HepG2 (cell line): ENCODE results near the gene PACSIN1. TPM values are rescaled to one million over a fixed set of nuclear protein-coding genes. Genes with fewer than 3 reads are reported as not detected.

Experiments used
- ATAD3A ChIP-seq: sonication (generic); formaldehyde crosslinking; IDR thresholded peaks from 2 replicates; pipeline ENCODE4 v1.4.0; 2020; ENCODE audit warnings: missing genetic modification reagents
- ATF7-NPFF ChIP-seq: sonication (generic); formaldehyde crosslinking; IDR thresholded peaks from 2 replicates; pipeline ENCODE4 v1.8.1; 2023; ENCODE audit warnings: mild to moderate bottlenecking, low read depth, missing genetic modification reagents, moderate library complexity
- EED ChIP-seq: sonication (generic); formaldehyde crosslinking; IDR thresholded peaks from 2 replicates; pipeline ENCODE4 v1.5.0; 2020; ENCODE audit warnings: mild to moderate bottlenecking, missing genetic modification reagents
- ESRRA ChIP-seq: sonication (generic); formaldehyde crosslinking; IDR thresholded peaks from 2 replicates; pipeline ENCODE4 v1.5.1; 2020; ENCODE audit warnings: mild to moderate bottlenecking, low read depth, missing genetic modification reagents
- FOXK2 ChIP-seq: fragments of 450-650 bp; IDR thresholded peaks from 2 replicates; pipeline ENCODE4 v1.6.1; 2016
- MBD4 ChIP-seq: IDR thresholded peaks from 2 replicates; pipeline ENCODE4 v1.6.1; 2012; ENCODE audit warnings: low read length, inconsistent platforms, borderline replicate concordance
- POLR2AphosphoS5 ChIP-seq: IDR thresholded peaks from 2 replicates; pipeline ENCODE4 v1.6.1; 2012; ENCODE audit warnings: low read depth, low read length
- SUZ12 ChIP-seq: fragments of 150-350 bp; IDR thresholded peaks from 2 replicates; pipeline ENCODE4 v1.6.1; 2014; ENCODE audit warnings: low read depth, low read length
- ZNF33A ChIP-seq: sonication (generic); formaldehyde crosslinking; IDR thresholded peaks from 2 replicates; pipeline ENCODE4 v1.5.1; 2020; ENCODE audit warnings: missing genetic modification reagents, mild to moderate bottlenecking, moderate library complexity, borderline replicate concordance
- ZNF598 ChIP-seq: sonication (generic); formaldehyde crosslinking; IDR thresholded peaks from 2 replicates; pipeline ENCODE4 v1.5.1; 2020; ENCODE audit warnings: mild to moderate bottlenecking, missing genetic modification reagents, borderline replicate concordance
- ZNF792 ChIP-seq: IDR thresholded peaks from 2 replicates; pipeline ENCODE4 v1.6.1; 2016
- polyA plus RNA-seq, 8 experiments: library from polyadenylated mRNA; depleted of rRNA in 3 of 8; stranded (reverse) in 7 of 8; unstranded in 1 of 8; fragments of >200 nt; fragmentation: Illumina TruSeq in 4 of 8; extraction: Trizol in 4 of 8; gene quantifications; 2 replicates each; pipeline versions ENCODE4 v1.2.1 to v1.2.3, GENCODE V29; 2011 to 2016; ENCODE audit warnings: low read depth in 4 of 8, missing spikeins in 1 of 8, mixed read lengths in 1 of 8; ENCODE audit not compliant: insufficient read depth in 1 of 8
- total RNA-seq, 5 experiments: library from RNA; depleted of rRNA; stranded (reverse); fragments of >200 nt; fragmentation: Illumina TruSeq; extraction: Trizol; gene quantifications; 2 replicates each; pipeline ENCODE4 v1.2.3, GENCODE V29; 2016; ENCODE audit warnings: low read depth in 1 of 5
- TF ChIP-seq, protein P1 (sequence below): sonication (generic); formaldehyde crosslinking; IDR thresholded peaks from 2 replicates; pipeline ENCODE4 v1.4.0; 2020; ENCODE audit warnings: missing genetic modification reagents
- TF ChIP-seq, protein P2 (sequence below): sonication (generic); formaldehyde crosslinking; IDR thresholded peaks from 2 replicates; pipeline ENCODE4 v1.4.0; 2020; ENCODE audit warnings: missing genetic modification reagents, low read depth, mild to moderate bottlenecking, borderline replicate concordance
- TF ChIP-seq, protein P3 (sequence below): sonication (generic); formaldehyde crosslinking; IDR thresholded peaks from 2 replicates; pipeline ENCODE4 v1.8.1; 2023; ENCODE audit warnings: mild to moderate bottlenecking, inconsistent platforms, moderate library complexity, missing genetic modification reagents, borderline replicate concordance
- TF ChIP-seq, protein P4 (sequence below): sonication (generic); formaldehyde crosslinking; IDR thresholded peaks from 2 replicates; pipeline ENCODE4 v1.8.0; 2022; ENCODE audit warnings: missing genetic modification reagents, low read depth, mild to moderate bottlenecking, borderline replicate concordance
- TF ChIP-seq, protein P5 (sequence below): fragments of 450-650 bp; IDR thresholded peaks from 2 replicates; pipeline ENCODE4 v1.6.1; 2016
- TF ChIP-seq, protein P6 (sequence below): sonication (generic); formaldehyde crosslinking; IDR thresholded peaks from 2 replicates; pipeline ENCODE4 v1.8.0; 2022; ENCODE audit warnings: missing genetic modification reagents, mild to moderate bottlenecking, inconsistent platforms, borderline replicate concordance

PACSIN1 gene
- total and polyA plus RNA-seq, 2 of the 13 experiments (the other 11 are each of a cell fraction or from before 2014, with no cell fraction given), result not detected

DNA sequence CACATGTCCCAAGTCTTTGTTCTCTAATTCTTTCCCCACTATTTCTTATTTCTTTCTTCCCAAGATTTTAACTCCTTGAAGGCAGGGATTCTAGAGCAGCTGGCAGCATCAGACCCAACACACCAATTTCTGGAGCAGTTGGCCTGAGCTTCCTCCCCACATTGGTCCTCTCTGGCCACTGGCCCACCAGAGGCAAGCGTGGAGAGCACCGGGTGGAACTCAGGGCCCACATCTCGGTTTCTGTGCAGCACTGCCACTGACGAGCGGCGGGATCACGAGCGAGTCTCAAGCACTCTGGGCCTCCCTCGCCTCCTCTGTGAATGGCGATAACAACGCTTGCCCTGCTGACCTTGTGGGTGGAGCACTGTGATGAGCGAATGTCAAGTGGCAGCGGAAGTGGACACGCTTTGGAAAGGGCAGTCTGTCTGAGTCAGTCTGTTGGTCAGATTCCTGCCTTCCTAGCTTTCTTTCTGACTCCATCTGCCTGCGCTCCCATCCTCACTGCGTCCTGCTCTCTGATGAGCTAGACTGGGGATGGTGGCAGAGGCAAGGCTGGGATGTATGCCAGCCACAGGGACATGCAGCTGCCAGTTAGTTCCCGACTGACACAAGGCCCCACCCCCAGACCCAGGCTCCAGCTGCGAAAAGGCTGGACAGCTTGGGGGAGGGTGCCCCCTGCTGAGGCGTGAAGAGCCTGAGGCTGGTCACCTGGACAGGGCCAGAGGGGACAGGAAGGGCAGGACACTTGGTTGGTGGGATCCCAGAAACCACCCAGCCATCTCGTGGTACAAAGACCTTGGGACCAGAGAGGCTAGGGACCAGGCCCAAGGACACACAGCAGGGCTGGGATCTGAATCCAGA, 94.7 kb downstream of the PACSIN1 start (continued):
- TF ChIP-seq, protein P1, sequence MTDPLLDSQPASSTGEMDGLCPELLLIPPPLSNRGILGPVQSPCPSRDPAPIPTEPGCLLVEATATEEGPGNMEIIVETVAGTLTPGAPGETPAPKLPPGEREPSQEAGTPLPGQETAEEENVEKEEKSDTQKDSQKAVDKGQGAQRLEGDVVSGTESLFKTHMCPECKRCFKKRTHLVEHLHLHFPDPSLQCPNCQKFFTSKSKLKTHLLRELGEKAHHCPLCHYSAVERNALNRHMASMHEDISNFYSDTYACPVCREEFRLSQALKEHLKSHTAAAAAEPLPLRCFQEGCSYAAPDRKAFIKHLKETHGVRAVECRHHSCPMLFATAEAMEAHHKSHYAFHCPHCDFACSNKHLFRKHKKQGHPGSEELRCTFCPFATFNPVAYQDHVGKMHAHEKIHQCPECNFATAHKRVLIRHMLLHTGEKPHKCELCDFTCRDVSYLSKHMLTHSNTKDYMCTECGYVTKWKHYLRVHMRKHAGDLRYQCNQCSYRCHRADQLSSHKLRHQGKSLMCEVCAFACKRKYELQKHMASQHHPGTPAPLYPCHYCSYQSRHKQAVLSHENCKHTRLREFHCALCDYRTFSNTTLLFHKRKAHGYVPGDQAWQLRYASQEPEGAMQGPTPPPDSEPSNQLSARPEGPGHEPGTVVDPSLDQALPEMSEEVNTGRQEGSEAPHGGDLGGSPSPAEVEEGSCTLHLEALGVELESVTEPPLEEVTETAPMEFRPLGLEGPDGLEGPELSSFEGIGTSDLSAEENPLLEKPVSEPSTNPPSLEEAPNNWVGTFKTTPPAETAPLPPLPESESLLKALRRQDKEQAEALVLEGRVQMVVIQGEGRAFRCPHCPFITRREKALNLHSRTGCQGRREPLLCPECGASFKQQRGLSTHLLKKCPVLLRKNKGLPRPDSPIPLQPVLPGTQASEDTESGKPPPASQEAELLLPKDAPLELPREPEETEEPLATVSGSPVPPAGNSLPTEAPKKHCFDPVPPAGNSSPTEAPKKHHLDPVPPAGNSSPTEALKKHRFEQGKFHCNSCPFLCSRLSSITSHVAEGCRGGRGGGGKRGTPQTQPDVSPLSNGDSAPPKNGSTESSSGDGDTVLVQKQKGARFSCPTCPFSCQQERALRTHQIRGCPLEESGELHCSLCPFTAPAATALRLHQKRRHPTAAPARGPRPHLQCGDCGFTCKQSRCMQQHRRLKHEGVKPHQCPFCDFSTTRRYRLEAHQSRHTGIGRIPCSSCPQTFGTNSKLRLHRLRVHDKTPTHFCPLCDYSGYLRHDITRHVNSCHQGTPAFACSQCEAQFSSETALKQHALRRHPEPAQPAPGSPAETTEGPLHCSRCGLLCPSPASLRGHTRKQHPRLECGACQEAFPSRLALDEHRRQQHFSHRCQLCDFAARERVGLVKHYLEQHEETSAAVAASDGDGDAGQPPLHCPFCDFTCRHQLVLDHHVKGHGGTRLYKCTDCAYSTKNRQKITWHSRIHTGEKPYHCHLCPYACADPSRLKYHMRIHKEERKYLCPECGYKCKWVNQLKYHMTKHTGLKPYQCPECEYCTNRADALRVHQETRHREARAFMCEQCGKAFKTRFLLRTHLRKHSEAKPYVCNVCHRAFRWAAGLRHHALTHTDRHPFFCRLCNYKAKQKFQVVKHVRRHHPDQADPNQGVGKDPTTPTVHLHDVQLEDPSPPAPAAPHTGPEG (CRISPR knock-in tag), result no peak
- TF ChIP-seq ATF7-NPFF (CRISPR knock-in tag) (no peak), POLR2AphosphoS5 (no peak), MBD4 (no peak), FOXK2 (no peak), ATAD3A (CRISPR knock-in tag) (no peak), ZNF33A (CRISPR knock-in tag) (no peak), EED (CRISPR knock-in tag) (no peak), ESRRA (CRISPR knock-in tag) (no peak), ZNF598 (no peak), ZNF792 (CRISPR knock-in tag) (no peak), SUZ12 (no peak)
- TF ChIP-seq, protein P2, sequence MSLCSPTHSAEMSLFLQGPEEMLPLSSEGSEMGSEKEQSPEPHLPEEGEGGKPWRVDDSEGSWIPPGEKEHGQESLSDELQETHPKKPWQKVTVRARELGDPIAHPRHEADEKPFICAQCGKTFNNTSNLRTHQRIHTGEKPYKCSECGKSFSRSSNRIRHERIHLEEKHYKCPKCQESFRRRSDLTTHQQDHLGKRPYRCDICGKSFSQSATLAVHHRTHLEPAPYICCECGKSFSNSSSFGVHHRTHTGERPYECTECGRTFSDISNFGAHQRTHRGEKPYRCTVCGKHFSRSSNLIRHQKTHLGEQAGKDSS (CRISPR knock-in tag), result peak; percentile 96
- TF ChIP-seq, protein P3, sequence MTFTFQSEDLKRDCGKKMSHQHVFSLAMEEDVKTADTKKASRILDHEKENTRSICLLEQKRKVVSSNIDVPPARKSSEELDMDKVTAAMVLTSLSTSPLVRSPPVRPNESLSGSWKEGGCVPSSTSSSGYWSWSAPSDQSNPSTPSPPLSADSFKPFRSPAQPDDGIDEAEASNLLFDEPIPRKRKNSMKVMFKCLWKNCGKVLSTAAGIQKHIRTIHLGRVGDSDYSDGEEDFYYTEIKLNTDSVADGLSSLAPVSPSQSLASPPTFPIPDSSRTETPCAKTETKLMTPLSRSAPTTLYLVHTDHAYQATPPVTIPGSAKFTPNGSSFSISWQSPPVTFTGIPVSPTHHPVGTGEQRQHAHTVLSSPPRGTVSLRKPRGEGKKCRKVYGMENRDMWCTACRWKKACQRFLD (CRISPR knock-in tag), result 0 out of 2 replicates have a peak, but pooled peaks have one; percentile 42
- TF ChIP-seq, protein P4, sequence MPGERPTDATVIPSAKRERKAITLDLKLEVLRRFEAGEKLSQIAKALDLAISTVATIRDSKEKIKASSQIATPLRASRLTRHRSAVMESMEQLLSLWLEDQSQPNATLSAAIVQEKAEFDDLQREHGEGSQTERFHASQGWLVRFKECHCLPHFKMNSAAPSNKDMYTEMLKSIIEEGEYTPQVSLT, result no peak
- TF ChIP-seq, protein P5, sequence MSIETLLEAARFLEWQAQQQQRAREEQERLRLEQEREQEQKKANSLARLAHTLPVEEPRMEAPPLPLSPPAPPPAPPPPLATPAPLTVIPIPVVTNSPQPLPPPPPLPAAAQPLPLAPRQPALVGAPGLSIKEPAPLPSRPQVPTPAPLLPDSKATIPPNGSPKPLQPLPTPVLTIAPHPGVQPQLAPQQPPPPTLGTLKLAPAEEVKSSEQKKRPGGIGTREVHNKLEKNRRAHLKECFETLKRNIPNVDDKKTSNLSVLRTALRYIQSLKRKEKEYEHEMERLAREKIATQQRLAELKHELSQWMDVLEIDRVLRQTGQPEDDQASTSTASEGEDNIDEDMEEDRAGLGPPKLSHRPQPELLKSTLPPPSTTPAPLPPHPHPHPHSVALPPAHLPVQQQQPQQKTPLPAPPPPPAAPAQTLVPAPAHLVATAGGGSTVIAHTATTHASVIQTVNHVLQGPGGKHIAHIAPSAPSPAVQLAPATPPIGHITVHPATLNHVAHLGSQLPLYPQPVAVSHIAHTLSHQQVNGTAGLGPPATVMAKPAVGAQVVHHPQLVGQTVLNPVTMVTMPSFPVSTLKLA, result no peak
- TF ChIP-seq, protein P6, sequence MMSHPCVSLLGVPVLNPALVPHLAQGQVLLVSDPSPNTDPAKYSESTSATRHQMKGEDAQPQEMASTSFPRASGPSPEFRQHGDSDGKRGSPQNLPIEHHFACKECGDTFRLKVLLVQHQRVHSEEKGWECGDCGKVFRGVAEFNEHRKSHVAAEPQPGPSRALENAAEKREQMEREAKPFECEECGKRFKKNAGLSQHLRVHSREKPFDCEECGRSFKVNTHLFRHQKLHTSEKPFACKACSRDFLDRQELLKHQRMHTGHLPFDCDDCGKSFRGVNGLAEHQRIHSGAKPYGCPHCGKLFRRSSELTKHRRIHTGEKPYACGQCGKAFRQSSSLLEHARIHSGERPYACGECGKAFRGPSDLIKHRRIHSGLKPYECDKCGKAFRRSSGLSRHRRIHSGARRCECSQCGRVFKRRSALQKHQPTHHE (CRISPR knock-in tag), result 0 out of 2 replicates have a peak, but pooled peaks have one; percentile 56
